Measurements from ENCODE around the gene TNIK.

Gene TNIK

GRCh38 chr3:171397089-171397488 is 63.1 kb downstream of the TNIK start:
- no peak for TF ChIP-seq CTCF (IDR thresholded peaks at IDR 0.05; ENCODE audit: borderline replicate concordance, control extremely low read depth, extremely low read depth, insufficient read depth, missing control alignments)
- DNase-seq (ENCODE audit: low spot score): no peak
- in situ Hi-C loops (cut with MboI; ENCODE audit: low sequenced_read_pairs, unreplicated experiment): no loop called here

- in situ Hi-C loops (cut with MboI; ENCODE audit: low sequenced_read_pairs, unreplicated experiment): no loop called here
- TF ChIP-seq CTCF (IDR thresholded peaks at IDR 0.05; ENCODE audit: borderline replicate concordance, control extremely low read depth, extremely low read depth, insufficient read depth, missing control alignments): no peak
- DNase-seq (ENCODE audit: low spot score): no peak
Measured at GRCh38 chr3:171396048-171396447, 64.2 kb downstream of the TNIK start.

GRCh38 chr3:171393032-171393744 is 67.0 kb downstream of the TNIK start:
- in situ Hi-C loops (cut with MboI; ENCODE audit: low sequenced_read_pairs, unreplicated experiment): no loop called here
- no peak for TF ChIP-seq CTCF (IDR thresholded peaks at IDR 0.05; ENCODE audit: borderline replicate concordance, control extremely low read depth, extremely low read depth, insufficient read depth, missing control alignments)
- DNase-seq (ENCODE audit: low spot score): no peak

GRCh38 chr3:171391432-171391831 is 68.8 kb downstream of the TNIK start:
- in situ Hi-C loops (cut with MboI; ENCODE audit: low sequenced_read_pairs, unreplicated experiment): no loop called here
- no peak for TF ChIP-seq CTCF (IDR thresholded peaks at IDR 0.05; ENCODE audit: borderline replicate concordance, control extremely low read depth, extremely low read depth, insufficient read depth, missing control alignments)
- DNase-seq (ENCODE audit: low spot score): no peak

GRCh38 chr3:171390051-171390941 is 69.9 kb downstream of the TNIK start:
- DNase-seq (ENCODE audit: low spot score): no peak
- in situ Hi-C loops (cut with MboI; ENCODE audit: low sequenced_read_pairs, unreplicated experiment): no loop called here
- no peak for TF ChIP-seq CTCF (IDR thresholded peaks at IDR 0.05; ENCODE audit: borderline replicate concordance, control extremely low read depth, extremely low read depth, insufficient read depth, missing control alignments)

GRCh38 chr3:171389491-171389890 is 70.7 kb downstream of the TNIK start:
- TF ChIP-seq CTCF (IDR thresholded peaks at IDR 0.05; ENCODE audit: borderline replicate concordance, control extremely low read depth, extremely low read depth, insufficient read depth, missing control alignments): no peak
- DNase-seq (ENCODE audit: low spot score): no peak
- in situ Hi-C loops (cut with MboI; ENCODE audit: low sequenced_read_pairs, unreplicated experiment): no loop called here

All from GM13976 (cell line).